Neural progenitor cell (in vitro differentiated cells): Measurements from ENCODE around the gene S100A10.

Experiments
- CTCF ChIP-seq: fragments of 200-600 bp; sonication (generic); IDR thresholded peaks from 2 replicates; pipeline ENCODE4 v1.5.1; 2017; ENCODE audit warnings: antibody characterized with exemption, mild to moderate bottlenecking
- EZH2phosphoT487 ChIP-seq: fragments of 200-600 bp; sonication (generic); IDR thresholded peaks from 2 replicates; pipeline ENCODE4 v1.6.1; 2017; ENCODE audit warnings: antibody characterized with exemption

GRCh38 chr1:152015766-152016165, 22.1 kb upstream of the S100A10 start:
- TF ChIP-seq EZH2phosphoT487 (no peak), CTCF (no peak)
